Smooth muscle cell (in vitro differentiated cells): Measurements from ENCODE around the gene CALML6. TPM values are rescaled to one million over a fixed set of nuclear protein-coding genes. Genes with fewer than 3 reads are reported as not detected.

Source experiments
- DNase-seq: peaks from one replicate; lab custom pipeline; 2025; ENCODE audit not compliant: unreplicated experiment; lab: John Stamatoyannopoulos, UW
- H2AFZ ChIP-seq: fragments of 200-600 bp; sonication (generic); 2 replicates; pipeline ENCODE4 v1.6.0; 2016; ENCODE audit warnings: antibody characterized with exemption, low read depth, mild to moderate bottlenecking
- H3F3A ChIP-seq: fragments of 200-600 bp; sonication (generic); 2 replicates; pipeline ENCODE4 v1.6.0; 2017; ENCODE audit warnings: antibody characterized with exemption, low read depth
- H3K27ac ChIP-seq: fragments of 200-600 bp; sonication (generic); 2 replicates; pipeline ENCODE4 v1.5.1; 2016; ENCODE audit warnings: low read depth, mild to moderate bottlenecking
- H3K27me3 ChIP-seq: fragments of 200-600 bp; sonication (generic); 2 replicates; pipeline ENCODE4 v1.6.1; 2016; ENCODE audit warnings: low read depth, mild to moderate bottlenecking
- H3K36me3 ChIP-seq: fragments of 200-600 bp; sonication (generic); 2 replicates; pipeline ENCODE4 v1.5.1; 2016; ENCODE audit warnings: low read depth
- H3K4me1 ChIP-seq: fragments of 200-600 bp; sonication (generic); 2 replicates; pipeline ENCODE4 v1.5.1; 2016; ENCODE audit warnings: low read depth
- H3K4me2 ChIP-seq: fragments of 200-600 bp; sonication (generic); 2 replicates; pipeline ENCODE4 v1.6.0; 2016; ENCODE audit warnings: mild to moderate bottlenecking
- H3K4me3 ChIP-seq: fragments of 200-600 bp; sonication (generic); 2 replicates; pipeline ENCODE4 v1.5.1; 2016; ENCODE audit warnings: mild to moderate bottlenecking
- H3K79me2 ChIP-seq: fragments of 200-600 bp; sonication (generic); 2 replicates; pipeline ENCODE4 v1.6.0; 2016; ENCODE audit warnings: low read depth, mild to moderate bottlenecking
- H3K9ac ChIP-seq: fragments of 200-600 bp; sonication (generic); 2 replicates; pipeline ENCODE4 v1.6.0; 2016; ENCODE audit warnings: low read depth
- H3K9me3 ChIP-seq: fragments of 200-600 bp; sonication (generic); replicated peaks from 2 replicates; pipeline ENCODE4 v1.5.1; 2016; ENCODE audit warnings: low read depth
- H4K20me1 ChIP-seq: fragments of 200-600 bp; sonication (generic); 2 replicates; pipeline ENCODE4 v1.6.0; 2016; ENCODE audit warnings: low read depth
- WGBS: methylation state at CpG from one replicate; pipeline ENCODE4 v1.1.7; 2016; ENCODE audit warnings: low lambda C conversion rate; 5-methylcytosine and 5-hydroxymethylcytosine counted together
- polyA plus RNA-seq: library from polyadenylated mRNA; unstranded; fragments of >200 nt; fragmentation: Nextera tagmentation; extraction: Ambion mirVana; gene quantifications from 2 replicates; pipeline ENCODE4 v1.2.1, GENCODE V29; 2016
- total RNA-seq: library from RNA; depleted of rRNA; stranded (reverse); fragments of >200 nt; gene quantifications from 2 replicates; pipeline ENCODE4 v1.2.3, GENCODE V29; 2014
- TF ChIP-seq, protein P1 (sequence below): fragments of 200-600 bp; sonication (generic); IDR thresholded peaks from 2 replicates; pipeline ENCODE4 v1.5.1; 2017; ENCODE audit warnings: borderline replicate concordance, mild to moderate bottlenecking, antibody characterized with exemption; ENCODE audit not compliant: insufficient read depth, poor library complexity, severe bottlenecking

Gene CALML6
- total and polyA plus RNA-seq, 2 experiments from 2014 or later, result 0.18 to 1.3 TPM

- no peak for DNase-seq
- H3K9ac ChIP-seq, result no peak overlapping the region
- no peaks in the 10 kb centered on the region for H3K27me3 ChIP-seq
- no peaks in the 10 kb centered on the region for H3K79me2 ChIP-seq
- WGBS, result 88% methylated on average over 2 of the region's 2 CpGs
- H2AFZ ChIP-seq, result no peak overlapping the region
- H4K20me1 ChIP-seq, result no peaks in the 10 kb centered on the region
- no peaks in the 10 kb centered on the region for H3K9me3 ChIP-seq
- H3K4me2 ChIP-seq, result no peak overlapping the region
- H3K27ac ChIP-seq, result no peak overlapping the region
- no peaks in the 10 kb centered on the region for H3F3A ChIP-seq
- no peaks in the 10 kb centered on the region for H3K4me1 ChIP-seq
- no peak overlapping the region for H3K4me3 ChIP-seq
- H3K36me3 ChIP-seq, result no peaks in the 10 kb centered on the region
- TF ChIP-seq, protein P1, sequence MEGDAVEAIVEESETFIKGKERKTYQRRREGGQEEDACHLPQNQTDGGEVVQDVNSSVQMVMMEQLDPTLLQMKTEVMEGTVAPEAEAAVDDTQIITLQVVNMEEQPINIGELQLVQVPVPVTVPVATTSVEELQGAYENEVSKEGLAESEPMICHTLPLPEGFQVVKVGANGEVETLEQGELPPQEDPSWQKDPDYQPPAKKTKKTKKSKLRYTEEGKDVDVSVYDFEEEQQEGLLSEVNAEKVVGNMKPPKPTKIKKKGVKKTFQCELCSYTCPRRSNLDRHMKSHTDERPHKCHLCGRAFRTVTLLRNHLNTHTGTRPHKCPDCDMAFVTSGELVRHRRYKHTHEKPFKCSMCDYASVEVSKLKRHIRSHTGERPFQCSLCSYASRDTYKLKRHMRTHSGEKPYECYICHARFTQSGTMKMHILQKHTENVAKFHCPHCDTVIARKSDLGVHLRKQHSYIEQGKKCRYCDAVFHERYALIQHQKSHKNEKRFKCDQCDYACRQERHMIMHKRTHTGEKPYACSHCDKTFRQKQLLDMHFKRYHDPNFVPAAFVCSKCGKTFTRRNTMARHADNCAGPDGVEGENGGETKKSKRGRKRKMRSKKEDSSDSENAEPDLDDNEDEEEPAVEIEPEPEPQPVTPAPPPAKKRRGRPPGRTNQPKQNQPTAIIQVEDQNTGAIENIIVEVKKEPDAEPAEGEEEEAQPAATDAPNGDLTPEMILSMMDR, result no peak
These were observed 47.7 kb downstream of the CALML6 start for GRCh38 chr1:1962752-1963151.

GRCh38 chr1:1963570-1963969, 48.5 kb downstream of the CALML6 start:
- no peaks in the 10 kb centered on the region for H3K4me1 ChIP-seq
- H2AFZ ChIP-seq, result no peak overlapping the region
- no peaks in the 10 kb centered on the region for H3K36me3 ChIP-seq

GRCh38 chr1:1964811-1965210, 49.8 kb downstream of the CALML6 start:
- no peaks in the 10 kb centered on the region for H4K20me1 ChIP-seq
- TF ChIP-seq, protein P1, result no peak

More at GRCh38 chr1:1963570-1963969, 48.5 kb downstream of the CALML6 start:
- H3K9me3 ChIP-seq, result no peaks in the 10 kb centered on the region
- no peaks in the 10 kb centered on the region for H3F3A ChIP-seq
- TF ChIP-seq, protein P1, result no peak
- no peaks in the 10 kb centered on the region for H4K20me1 ChIP-seq
- H3K27me3 ChIP-seq, result no peaks in the 10 kb centered on the region
- DNase-seq, result no peak
- H3K4me3 ChIP-seq, result no peak overlapping the region
- no peak overlapping the region for H3K4me2 ChIP-seq
- H3K9ac ChIP-seq, result no peak overlapping the region
- no peaks in the 10 kb centered on the region for H3K79me2 ChIP-seq
- H3K27ac ChIP-seq, result no peak overlapping the region
- WGBS, result 91% methylated on average over 17 of the region's 17 CpGs

GRCh38 chr1:1965546-1965945, 50.5 kb downstream of the CALML6 start:
- no peaks in the 10 kb centered on the region for H4K20me1 ChIP-seq
- no peaks in the 10 kb centered on the region for H3F3A ChIP-seq
- no peak overlapping the region for H3K9ac ChIP-seq
- no peak overlapping the region for H3K4me2 ChIP-seq
- H3K4me1 ChIP-seq, result no peaks in the 10 kb centered on the region
- no peaks in the 10 kb centered on the region for H3K36me3 ChIP-seq
- TF ChIP-seq, protein P1, result no peak
- no peak overlapping the region for H3K4me3 ChIP-seq
- WGBS, result 93% methylated on average over 9 of the region's 10 CpGs
- H3K27me3 ChIP-seq, result no peaks in the 10 kb centered on the region
- H3K27ac ChIP-seq, result no peak overlapping the region
- H2AFZ ChIP-seq, result no peak overlapping the region
- DNase-seq, result no peak
- no peaks in the 10 kb centered on the region for H3K79me2 ChIP-seq
- H3K9me3 ChIP-seq, result no peaks in the 10 kb centered on the region

More at GRCh38 chr1:1964811-1965210, 49.8 kb downstream of the CALML6 start:
- Histone ChIP-seq H3K27ac (no peak overlapping the region), H3K36me3 (no peaks in the 10 kb centered on the region), H3K79me2 (no peaks in the 10 kb centered on the region), H3K4me3 (no peak overlapping the region), H3K4me2 (no peak overlapping the region), H3K4me1 (no peaks in the 10 kb centered on the region), H3K27me3 (no peaks in the 10 kb centered on the region), H3F3A (no peaks in the 10 kb centered on the region), H3K9me3 (no peaks in the 10 kb centered on the region), H2AFZ (no peak overlapping the region), H3K9ac (no peak overlapping the region)
- DNase-seq, result no peak
- WGBS, result 94% methylated on average over 25 of the region's 25 CpGs
